Esophagus muscularis mucosa (tissue), 4 donors: ENCODE results near the gene CPB1. TPM values are rescaled to one million over a fixed set of nuclear protein-coding genes. Genes with fewer than 3 reads are reported as not detected.

Experiments
- DNase-seq: peaks from one replicate; pipeline ENCODE4 v3.0.0-alpha.2; 2017; ENCODE audit errors: extremely low spot score
- H3K27ac ChIP-seq, 4 donors: fragments of 200-600 bp; sonication (generic); replicated peaks in 1 of 4; 1 replicate in 3 of 4; 2 replicates in 1 of 4; pipeline ENCODE4 v1.5.1; 2016 to 2019; ENCODE audit warnings: mild to moderate bottlenecking in 1 of 4
- H3K27me3 ChIP-seq, 4 donors: fragments of 200-600 bp; sonication (generic); one replicate each; pipeline versions ENCODE4 v1.5.1 to v1.6.0; 2016 to 2019
- H3K36me3 ChIP-seq, 4 donors: fragments of 200-600 bp; sonication (generic); one replicate each; pipeline ENCODE4 v1.5.1; 2016 to 2019
- H3K4me1 ChIP-seq, 4 donors: fragments of 200-600 bp; sonication (generic); one replicate each; pipeline ENCODE4 v1.5.1; 2016 to 2019
- H3K4me3 ChIP-seq, 4 donors: fragments of 200-600 bp; sonication (generic); 1 replicate in 2 of 4; 2 replicates in 2 of 4; pipeline ENCODE4 v1.5.1; 2016 to 2019; ENCODE audit warnings: mild to moderate bottlenecking in 4 of 4, moderate library complexity in 1 of 4
- H3K9me3 ChIP-seq, 4 donors: fragments of 200-600 bp; sonication (generic); 1 replicate in 3 of 4; 2 replicates in 1 of 4; pipeline ENCODE4 v1.5.1; 2016 to 2019
- CTCF ChIP-seq, 3 experiments: fragments of 200-600 bp in 2 of 3; fragments of 450-650 bp in 1 of 3; sonication (generic) in 2 of 3; IDR thresholded peaks; one replicate each; pipeline ENCODE4 v1.5.1; 2017 to 2019; ENCODE audit warnings: antibody characterized with exemption in 3 of 3, mild to moderate bottlenecking in 2 of 3, moderate library complexity in 1 of 3
- EP300 ChIP-seq: sonication (generic); formaldehyde crosslinking; IDR thresholded peaks from one replicate; pipeline ENCODE4 v1.6.1; 2017; ENCODE audit warnings: antibody characterized with exemption
- POLR2A ChIP-seq: fragments of 450-650 bp; IDR thresholded peaks from one replicate; pipeline ENCODE4 v1.6.1; 2017; ENCODE audit warnings: antibody characterized with exemption, moderate library complexity, mild to moderate bottlenecking, low read depth
- POLR2AphosphoS5 ChIP-seq, 2 donors: sonication (generic); formaldehyde crosslinking; IDR thresholded peaks; one replicate each; pipeline ENCODE4 v1.6.1; 2017; ENCODE audit warnings: antibody characterized with exemption in 2 of 2
- WGBS: methylation state at CpG from one replicate; pipeline ENCODE4 v1.1.5; 2018; 5-methylcytosine and 5-hydroxymethylcytosine counted together
- intact Hi-C: fragments of 100-400 bp; cut with DNase I; formaldehyde crosslinking; loops from one replicate; pipeline ENCODE4 v1.15.1; 2023
- total RNA-seq, 4 donors: library from RNA; depleted of rRNA; stranded (reverse); fragments of >200 nt; gene quantifications; one replicate each; pipeline versions ENCODE4 v1.1.0 to v1.2.1, GENCODE V29; 2016

CPB1 gene
- total RNA-seq, 4 donors from 2014 or later: 0.46 TPM; not detected in 3

- H3K27me3 ChIP-seq: no peaks in the 10 kb centered on the region
- H3K4me1 ChIP-seq: no peaks in the 10 kb centered on the region
- DNase-seq: no peak
- intact Hi-C loops: no loop called here
- no peaks in the 10 kb centered on the region for H3K36me3 ChIP-seq
- H3K9me3 ChIP-seq: no peaks in the 10 kb centered on the region
- H3K27ac ChIP-seq: no peak overlapping the region
- 82% methylated on average over 9 of the region's 9 CpGs for WGBS
- TF ChIP-seq POLR2AphosphoS5 (IDR thresholded peaks at IDR 0.05) (no peak), EP300 (no peak), POLR2A (no peak), CTCF (IDR thresholded peaks at IDR 0.05) (no peak)
- no peak overlapping the region for H3K4me3 ChIP-seq
Observed at GRCh38 chr3:148873270-148873927, 45.8 kb downstream of the CPB1 start.

GRCh38 chr3:148873977-148874376 lies 46.4 kb downstream of the CPB1 start:
- Histone ChIP-seq H3K27me3 (no peaks in the 10 kb centered on the region), H3K9me3 (no peaks in the 10 kb centered on the region), H3K36me3 (no peaks in the 10 kb centered on the region), H3K27ac (no peak overlapping the region), H3K4me1 (no peaks in the 10 kb centered on the region), H3K4me3 (no peak overlapping the region)
- WGBS: 45% methylated on average over 1 of the region's 1 CpG
- intact Hi-C loops: no loop called here
- TF ChIP-seq EP300 (no peak), CTCF (IDR thresholded peaks at IDR 0.05) (no peak), POLR2A (no peak), POLR2AphosphoS5 (IDR thresholded peaks at IDR 0.05) (no peak)
- DNase-seq: no peak

GRCh38 chr3:148878095-148878494 lies 50.5 kb downstream of the CPB1 start:
- H3K4me3 ChIP-seq: no peak overlapping the region
- no peak overlapping the region for H3K27ac ChIP-seq
- no peaks in the 10 kb centered on the region for H3K36me3 ChIP-seq
- no peaks in the 10 kb centered on the region for H3K9me3 ChIP-seq
- H3K27me3 ChIP-seq: no peaks in the 10 kb centered on the region
- intact Hi-C loops: no loop called here
- no peaks in the 10 kb centered on the region for H3K4me1 ChIP-seq
- no peak for DNase-seq
- TF ChIP-seq POLR2A (no peak), POLR2AphosphoS5 (IDR thresholded peaks at IDR 0.05) (no peak), CTCF (IDR thresholded peaks at IDR 0.05) (no peak), EP300 (no peak)

GRCh38 chr3:148879256-148879655 lies 51.6 kb downstream of the CPB1 start:
- Histone ChIP-seq H3K4me3 (no peak overlapping the region), H3K27ac (no peak overlapping the region), H3K9me3 (no peaks in the 10 kb centered on the region), H3K36me3 (no peaks in the 10 kb centered on the region), H3K27me3 (no peaks in the 10 kb centered on the region), H3K4me1 (no peaks in the 10 kb centered on the region)
- TF ChIP-seq POLR2A: no peak
- no peak for TF ChIP-seq EP300
- TF ChIP-seq CTCF (IDR thresholded peaks at IDR 0.05): no peak
- no peak for TF ChIP-seq POLR2AphosphoS5 (IDR thresholded peaks at IDR 0.05)
- intact Hi-C loops: no loop called here
- no peak for DNase-seq

- H3K27ac ChIP-seq: no peak overlapping the region
- H3K36me3 ChIP-seq: no peaks in the 10 kb centered on the region
- intact Hi-C loops: no loop called here
- H3K4me1 ChIP-seq: no peaks in the 10 kb centered on the region
- no peak for DNase-seq
- no peak for TF ChIP-seq POLR2A
- no peaks in the 10 kb centered on the region for H3K9me3 ChIP-seq
- no peaks in the 10 kb centered on the region for H3K27me3 ChIP-seq
- H3K4me3 ChIP-seq: no peak overlapping the region
Observed at GRCh38 chr3:148880681-148881080, 53.1 kb downstream of the CPB1 start.
